Limb (tissue), 2 donors: Measurements from ENCODE around the gene PPDPF.
"Not testable (repeated sequence)": the region's sequence is repeated elsewhere in the genome, so short reads cannot be mapped to it uniquely, and the experiment has no call there.

Experiments used
- DNase-seq, 2 donors: peaks; one replicate each; pipeline ENCODE4 v3.0.0-alpha.2; 2016; ENCODE audit errors: extremely low spot score in 2 of 2

Gene PPDPF

DNA sequence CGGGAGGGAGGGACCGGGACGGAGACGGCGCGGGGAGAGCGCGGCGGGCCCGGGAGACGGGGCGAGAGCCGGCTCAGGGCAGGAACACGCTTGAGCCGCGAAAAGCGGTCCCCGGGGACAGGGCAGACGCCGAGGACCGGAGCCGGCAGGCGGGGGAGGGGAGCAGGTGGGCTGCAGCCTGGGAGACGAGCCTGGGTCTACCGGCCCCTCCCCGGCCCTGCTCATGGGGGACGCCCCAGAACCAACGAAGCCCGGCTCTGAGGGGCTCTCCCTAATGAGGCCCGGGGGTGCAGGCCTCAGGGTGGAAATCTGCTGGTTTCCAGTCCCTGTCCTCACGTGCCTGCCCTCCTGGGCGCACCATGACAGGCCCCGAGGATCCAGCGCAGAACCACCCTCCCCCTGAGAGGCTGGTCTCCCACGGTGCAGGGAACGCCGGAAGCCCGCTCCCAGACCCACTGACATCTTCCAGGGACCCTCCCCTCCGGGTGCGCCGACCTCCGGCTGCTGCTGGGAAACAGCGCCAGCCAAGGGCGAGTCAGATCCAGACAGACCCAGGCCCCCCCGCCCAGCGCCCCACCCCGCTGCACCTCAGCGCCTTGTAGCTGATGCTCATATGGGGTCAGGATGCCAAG, 21.1 kb upstream of the PPDPF start:
- no peak for DNase-seq

DNA sequence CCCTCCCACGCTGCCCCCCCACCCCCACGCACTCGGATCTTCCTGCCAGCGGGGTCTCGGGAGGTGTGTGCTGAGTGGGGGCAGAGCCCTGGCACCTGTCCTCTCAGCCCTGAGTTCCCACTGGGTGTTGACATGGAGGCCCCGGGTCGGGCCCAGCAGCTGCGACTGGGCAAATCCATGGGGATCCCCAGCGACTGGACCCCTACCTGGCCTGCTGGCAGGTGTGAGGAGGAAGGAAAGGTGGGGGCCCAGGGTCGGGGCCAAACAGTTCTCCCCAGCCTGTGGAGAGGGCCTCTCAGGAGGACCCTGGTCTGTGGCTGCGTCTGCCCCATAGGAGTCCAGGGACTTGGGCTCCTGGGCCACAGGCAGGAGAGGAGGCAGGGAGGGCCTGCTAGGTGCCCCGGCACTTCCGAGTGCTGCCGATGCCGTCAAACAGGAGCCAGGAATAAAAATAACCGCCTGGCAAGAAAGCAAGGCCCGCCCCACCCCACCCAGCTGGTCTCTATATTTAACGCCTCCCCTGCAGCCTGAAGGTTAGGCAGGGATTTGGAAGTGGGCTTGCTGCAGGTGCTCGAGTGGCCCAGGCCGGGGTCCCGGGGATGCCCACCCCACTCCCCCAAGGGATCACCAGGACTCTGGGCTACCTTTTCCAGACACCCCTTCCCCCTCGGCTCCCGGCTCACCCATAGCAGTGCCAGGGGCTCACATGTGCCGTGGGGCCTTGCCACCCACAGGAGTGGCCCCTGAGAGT, 20.2 kb upstream of the PPDPF start:
- peak in 1 of 2 donors; percentile 38 for DNase-seq

GRCh38 chr20:63500902-63501817, 19.4 kb upstream of the PPDPF start:
- DNase-seq = no peak

DNA sequence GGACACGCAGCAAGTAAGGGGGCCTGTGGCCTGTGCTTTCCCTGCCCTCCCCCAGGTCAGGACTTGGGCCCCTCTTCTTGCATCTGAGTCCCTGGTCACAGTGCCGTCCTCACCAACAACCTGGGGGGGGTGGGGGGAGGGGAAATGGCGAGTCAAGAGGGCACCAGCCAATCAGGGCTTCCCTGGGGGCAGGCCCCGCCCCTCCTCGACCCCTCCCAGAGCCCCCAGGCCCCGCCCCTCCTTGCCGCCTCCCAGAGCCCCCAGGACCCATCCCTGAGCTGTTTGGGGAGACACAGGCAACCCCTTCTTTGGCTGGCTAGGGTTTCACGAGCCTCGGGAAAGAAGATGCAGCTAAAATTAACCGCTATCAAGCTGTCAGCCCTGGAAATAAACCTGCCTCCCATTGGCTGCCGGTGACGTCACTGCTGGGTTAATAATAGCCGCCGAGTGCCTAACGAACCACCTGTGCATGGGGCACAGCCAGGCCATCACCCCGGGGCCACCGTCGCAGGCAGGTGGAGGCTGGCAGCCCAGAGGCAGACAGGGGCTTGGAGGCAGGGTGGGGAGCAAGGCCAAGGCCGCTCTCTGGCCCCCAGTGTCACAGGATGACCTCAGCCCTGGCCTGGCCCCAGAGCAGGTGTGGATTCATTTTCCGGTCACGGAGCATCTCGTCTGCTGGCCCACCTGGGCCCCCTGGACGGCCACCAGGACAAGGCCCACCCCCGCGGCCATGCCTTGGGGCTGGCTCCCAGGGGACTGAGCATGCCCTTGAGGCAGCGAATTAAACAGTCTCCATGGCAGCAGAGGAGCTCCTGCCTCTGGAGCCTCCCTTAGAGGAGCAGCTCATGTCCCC, 18.5 kb upstream of the PPDPF start:
- peak in 1 of 2 donors; percentile 74 for DNase-seq

- DNase-seq = peak in 1 of 2 donors; percentile 46
Measured at GRCh38 chr20:63502671-63503172, 17.8 kb upstream of the PPDPF start.

DNA sequence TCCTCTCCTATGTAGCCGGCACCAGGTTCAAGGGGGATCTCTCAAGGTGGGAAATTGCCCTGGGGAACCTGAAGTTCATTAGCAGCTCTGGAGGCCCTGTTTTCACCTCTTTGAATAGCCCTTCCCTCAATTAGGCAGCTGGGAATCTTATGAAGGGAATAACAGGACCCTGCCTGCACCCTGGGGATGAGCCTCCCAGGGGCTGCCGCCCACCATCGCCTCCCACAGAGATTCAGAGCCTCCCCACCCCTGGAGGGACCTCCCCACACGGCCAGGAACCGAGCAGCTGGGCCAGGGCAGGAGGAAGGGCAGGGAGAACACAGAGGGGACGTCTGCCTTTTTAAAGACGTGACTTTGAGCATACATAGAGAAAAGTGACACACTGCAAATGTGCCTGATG, 17.0 kb upstream of the PPDPF start:
- no peak for DNase-seq

- DNase-seq = no peak
Measured at GRCh38 chr20:63504642-63505041, 15.9 kb upstream of the PPDPF start.

DNA sequence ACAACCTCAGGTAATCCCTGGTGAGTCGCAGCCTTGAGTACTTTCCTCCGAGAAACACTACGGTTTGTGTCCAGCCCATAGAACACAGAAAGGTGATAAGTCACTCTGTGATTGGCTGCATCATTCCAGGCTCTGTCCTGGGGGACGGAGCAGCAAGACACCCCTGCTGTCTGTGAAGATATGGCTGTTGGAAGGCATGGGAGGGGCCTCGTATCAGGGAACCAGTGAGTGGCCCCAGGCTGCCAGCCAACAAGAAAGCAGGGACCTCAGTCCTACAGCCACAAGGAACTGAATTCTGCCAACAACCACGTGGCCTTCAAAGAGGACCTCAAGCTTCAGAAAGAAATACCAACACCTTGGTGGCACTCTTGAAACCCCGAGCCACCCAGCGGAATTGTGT, 15.3 kb upstream of the PPDPF start:
- no peak for DNase-seq

DNA sequence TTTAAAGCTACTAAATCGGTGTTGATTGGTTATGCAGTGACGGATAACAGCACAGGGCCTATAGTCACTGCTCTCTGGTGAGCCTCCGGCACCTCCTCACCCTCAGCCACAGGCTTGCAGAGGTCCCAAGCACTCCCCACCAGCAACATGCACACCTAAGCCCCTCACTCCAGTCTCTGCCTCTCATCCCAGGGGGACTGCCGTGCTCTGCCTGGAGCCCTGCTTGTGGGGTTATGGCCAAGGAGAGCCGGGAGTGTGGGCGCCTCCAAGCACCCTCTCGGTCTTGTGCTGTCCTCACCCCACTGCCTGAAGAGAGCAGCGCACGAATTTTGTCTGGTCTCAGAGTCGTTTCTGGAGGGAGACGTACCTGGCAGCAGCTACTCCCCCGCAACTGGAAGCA, 14.8 kb upstream of the PPDPF start:
- no peak for DNase-seq

DNA sequence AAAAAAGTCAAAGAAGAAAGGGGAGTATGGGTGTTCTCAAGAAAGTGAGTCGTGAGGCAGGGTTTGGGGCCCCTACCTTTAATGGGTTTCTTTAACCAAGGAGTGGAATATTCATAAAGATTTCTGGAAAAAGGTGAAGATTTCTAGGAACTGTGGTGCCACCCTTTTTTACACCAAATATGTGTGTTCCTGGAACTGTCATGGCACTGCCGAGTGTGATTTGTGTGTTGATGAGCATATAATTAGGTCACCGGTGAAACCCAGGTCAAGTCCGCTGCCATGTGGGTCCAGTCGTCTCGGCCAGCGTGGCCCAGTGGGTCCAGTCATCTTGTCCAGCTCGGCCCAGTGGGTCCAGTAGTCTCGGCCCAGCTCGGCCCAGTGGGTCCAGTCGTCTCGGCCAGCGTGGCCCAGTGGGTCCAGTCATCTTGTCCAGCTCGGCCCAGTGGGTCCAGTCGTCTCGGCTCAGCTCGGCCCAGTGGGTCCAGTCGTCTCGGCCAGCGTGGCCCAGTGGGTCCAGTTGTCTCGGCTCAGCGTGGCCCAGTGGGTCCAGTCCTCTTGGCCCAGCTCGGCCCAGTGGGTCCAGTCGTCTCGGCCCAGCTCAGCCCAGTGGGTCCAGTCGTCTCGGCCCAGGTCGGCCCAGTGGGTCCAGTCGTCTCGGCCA, 13.4 kb upstream of the PPDPF start:
- no peak for DNase-seq

DNA sequence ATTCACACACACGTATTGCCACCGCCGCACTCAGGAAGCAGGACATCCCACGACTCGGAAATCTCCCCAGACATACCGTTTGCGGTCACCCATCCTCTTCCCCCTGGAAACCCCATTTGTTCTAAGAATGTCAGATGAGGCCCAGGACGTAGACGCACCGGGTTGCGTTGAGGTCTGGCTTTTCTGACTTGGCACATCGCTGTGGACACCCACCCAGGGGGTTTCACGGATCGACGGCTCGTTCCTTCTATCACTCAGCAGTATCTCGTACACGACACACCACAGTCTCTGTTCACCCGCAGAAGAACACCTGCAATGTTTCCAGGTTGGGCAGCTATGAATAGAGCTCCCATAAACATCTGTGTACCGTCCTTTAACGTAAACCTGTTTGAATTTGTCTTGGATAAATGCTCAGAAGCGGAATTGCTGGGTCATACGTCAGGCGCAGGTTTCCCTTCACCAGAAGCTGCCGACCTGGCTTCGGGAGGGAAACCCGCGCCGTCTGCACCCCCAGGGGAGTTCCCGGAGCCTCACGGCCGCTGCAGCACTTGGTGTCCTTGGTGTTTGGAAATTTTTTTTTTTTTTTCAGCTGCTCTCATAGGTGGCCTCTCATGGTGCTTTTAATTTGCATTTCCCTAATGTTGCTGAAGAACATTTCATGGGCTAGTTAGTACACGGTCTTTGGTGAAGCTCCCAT, 12.3 kb upstream of the PPDPF start:
- DNase-seq = no peak

- DNase-seq = no peak
Measured at GRCh38 chr20:63509088-63509564, 11.4 kb upstream of the PPDPF start.

DNA sequence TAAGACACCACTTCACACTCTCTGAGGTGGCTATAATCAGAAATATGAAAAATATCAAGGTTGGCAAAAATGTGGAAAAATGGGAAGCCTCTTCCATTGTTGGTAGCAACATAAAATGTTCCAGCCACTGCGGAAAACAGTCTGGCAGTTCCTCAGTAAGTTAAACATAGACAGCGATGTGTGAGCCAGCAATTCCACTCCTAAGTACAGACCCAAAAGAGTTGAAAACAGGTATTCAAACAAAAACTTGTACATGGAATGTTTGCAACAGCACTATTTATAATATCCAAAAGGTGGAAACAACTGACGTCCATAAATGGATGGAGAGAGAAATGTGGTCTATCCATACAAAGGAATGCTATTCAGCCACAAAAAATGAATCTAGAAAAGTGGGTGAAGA, 7.4 kb upstream of the PPDPF start:
- DNase-seq = no peak

GRCh38 chr20:63514520-63514919, 6.0 kb upstream of the PPDPF start:
- DNase-seq = not testable (repeated sequence)

GRCh38 chr20:63517376-63518309, 2.9 kb upstream of the PPDPF start:
- DNase-seq = no peak

DNA sequence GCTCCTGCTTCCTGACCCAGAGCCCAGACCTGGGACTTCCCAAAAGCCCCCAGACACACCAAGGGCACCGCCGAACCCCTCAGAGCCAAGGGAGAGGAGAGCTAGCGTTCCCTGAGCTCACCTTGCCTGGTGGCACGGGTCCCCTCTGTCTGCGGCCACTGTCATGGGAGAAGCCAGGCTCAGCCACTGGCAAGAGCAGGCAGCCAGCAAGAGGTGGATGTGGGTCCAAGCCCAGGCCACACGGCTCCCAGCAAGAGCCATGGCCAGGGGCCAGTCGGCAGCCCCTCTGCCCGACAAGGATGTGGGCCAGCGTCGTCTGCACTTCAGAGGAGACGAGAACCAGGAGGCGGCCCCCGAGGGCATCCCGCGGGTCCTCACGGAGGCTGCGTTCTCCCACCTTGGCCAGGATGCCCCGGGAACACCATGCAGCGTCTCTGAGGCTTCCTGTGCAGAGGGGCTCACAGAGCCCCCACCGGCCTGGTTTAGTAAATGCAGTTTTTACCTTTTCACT, 2.2 kb upstream of the PPDPF start:
- no peak for DNase-seq

DNA sequence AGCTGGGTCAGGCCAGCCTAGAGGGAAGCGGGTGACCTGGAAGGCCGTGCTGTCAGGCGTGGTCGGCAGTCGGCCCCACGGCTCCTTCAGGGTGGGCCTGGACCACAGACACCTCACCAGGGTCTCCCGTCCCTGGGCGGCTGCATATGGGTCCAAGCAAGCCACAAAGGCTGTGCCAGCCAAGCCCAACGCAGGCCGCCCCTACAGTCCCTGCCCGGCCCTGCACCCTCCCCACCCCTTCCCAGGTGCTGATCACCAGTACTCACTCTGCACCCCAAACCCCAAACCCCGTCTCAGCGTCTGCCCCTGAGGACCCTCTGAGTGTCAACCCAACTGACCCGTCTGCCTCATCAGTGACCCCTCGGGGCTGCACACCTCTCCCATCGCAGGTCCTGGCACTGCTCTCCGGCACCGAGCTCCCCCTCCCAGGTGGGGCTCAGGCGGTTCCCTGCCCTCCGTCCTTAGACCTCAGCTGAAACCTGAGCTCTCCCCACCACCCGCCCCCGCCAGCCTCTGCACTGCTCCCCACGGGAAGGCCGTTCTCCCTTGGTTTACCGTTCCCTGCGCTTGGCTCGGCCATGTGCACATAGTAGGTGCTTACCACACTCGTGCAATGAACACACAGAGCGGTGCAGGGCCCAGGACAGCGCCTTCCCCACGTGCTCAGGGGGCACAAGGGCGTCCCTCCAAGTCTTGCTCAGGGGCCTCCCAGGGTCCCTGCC, 1.5 kb upstream of the PPDPF start:
- DNase-seq = no peak
